HEK293T (cell line): ENCODE results near the gene HSPA1A.

Experiments used
- CTCF ChIA-PET: fragments of 350-600 bp; formaldehyde crosslinking; extraction: SDS; loops from one replicate; lab custom pipeline; 2021; ENCODE audit warnings: antibody characterized with exemption, inconsistent platforms; lab: Yijun Ruan, JAX
- POLR2A ChIA-PET: fragments of 350-600 bp; formaldehyde crosslinking; extraction: SDS; loops from one replicate; lab custom pipeline; 2020; ENCODE audit warnings: antibody characterized with exemption, inconsistent platforms; lab: Yijun Ruan, JAX
- DNase-seq: peaks from one replicate; pipeline ENCODE4 v3.0.0; 2012; ENCODE audit warnings: mixed read lengths; ENCODE audit errors: extremely low spot score
- ARNT ChIP-seq: fragments of 450-650 bp; IDR thresholded peaks from 2 replicates; pipeline ENCODE4 v1.6.1; 2017; ENCODE audit warnings: mild to moderate bottlenecking
- BHLHE40 ChIP-seq: fragments of 450-650 bp; IDR thresholded peaks from 2 replicates; pipeline ENCODE4 v1.6.1; 2016; ENCODE audit warnings: mild to moderate bottlenecking, moderate library complexity, borderline replicate concordance
- CTBP1 ChIP-seq: fragments of 450-650 bp; IDR thresholded peaks from 2 replicates; pipeline ENCODE4 v1.6.1; 2016; ENCODE audit warnings: borderline replicate concordance
- ELF4 ChIP-seq: fragments of 450-650 bp; IDR thresholded peaks from 2 replicates; pipeline ENCODE4 v1.6.1; 2017; ENCODE audit warnings: antibody characterized with exemption
- FOXA1 ChIP-seq: fragments of 450-650 bp; IDR thresholded peaks from 2 replicates; pipeline ENCODE4 v1.6.1; 2016; ENCODE audit warnings: mild to moderate bottlenecking
- FOXK2 ChIP-seq: fragments of 450-650 bp; IDR thresholded peaks from 2 replicates; pipeline ENCODE4 v1.6.1; 2016; ENCODE audit warnings: mild to moderate bottlenecking
- FOXM1 ChIP-seq: fragments of 450-650 bp; IDR thresholded peaks from 2 replicates; pipeline ENCODE4 v1.6.1; 2017; ENCODE audit warnings: mild to moderate bottlenecking, borderline replicate concordance
- HDGF ChIP-seq: fragments of 450-650 bp; IDR thresholded peaks from 2 replicates; pipeline ENCODE4 v1.6.1; 2017; ENCODE audit warnings: antibody characterized with exemption, borderline replicate concordance
- L3MBTL2 ChIP-seq: fragments of 450-650 bp; conservative IDR thresholded peaks from 2 replicates; pipeline ENCODE4 v1.6.1; 2016; ENCODE audit warnings: mild to moderate bottlenecking
- LEF1 ChIP-seq: fragments of 450-650 bp; IDR thresholded peaks from 2 replicates; pipeline ENCODE4 v1.6.1; 2017; ENCODE audit warnings: mild to moderate bottlenecking, borderline replicate concordance
- NFRKB ChIP-seq: fragments of 450-650 bp; IDR thresholded peaks from 2 replicates; pipeline ENCODE4 v1.6.1; 2016; ENCODE audit warnings: mild to moderate bottlenecking, moderate library complexity
- PKNOX1 ChIP-seq: fragments of 450-650 bp; IDR thresholded peaks from 2 replicates; pipeline ENCODE4 v1.6.1; 2016
- SP1 ChIP-seq: fragments of 450-650 bp; IDR thresholded peaks from 2 replicates; pipeline ENCODE4 v1.6.1; 2017
- SUZ12 ChIP-seq: fragments of 450-650 bp; IDR thresholded peaks from 2 replicates; pipeline ENCODE4 v1.6.1; 2016; ENCODE audit warnings: mild to moderate bottlenecking
- TARDBP ChIP-seq: fragments of 450-650 bp; IDR thresholded peaks from 2 replicates; pipeline ENCODE4 v1.6.1; 2016
- ZNF384 ChIP-seq: fragments of 450-650 bp; IDR thresholded peaks from 2 replicates; pipeline ENCODE4 v1.6.1; 2016

HSPA1A gene

GRCh38 chr6:31826793-31827285, 11.5 kb downstream of the HSPA1A start:
- TF ChIP-seq ARNT, result no peak
- no peak for TF ChIP-seq ZNF384
- TF ChIP-seq HDGF, result no peak
- ChIA-PET CTCF (interaction anchor here (0.5 to 1.3 kb wide), 3 partner anchors 10 to 97 kb away, joined by 3 to 5 read pairs (median 4); partner anchors contain the start of gene LSM2), POLR2A (interaction anchor here (0.6 to 2.4 kb wide), 49 partner anchors 8 to 1443 kb away, joined by 3 to 104 read pairs (median 5); partner anchors contain the start of genes ABHD16A, BAG6, CLIC1 and DDX39B)
- no peak for DNase-seq

DNA sequence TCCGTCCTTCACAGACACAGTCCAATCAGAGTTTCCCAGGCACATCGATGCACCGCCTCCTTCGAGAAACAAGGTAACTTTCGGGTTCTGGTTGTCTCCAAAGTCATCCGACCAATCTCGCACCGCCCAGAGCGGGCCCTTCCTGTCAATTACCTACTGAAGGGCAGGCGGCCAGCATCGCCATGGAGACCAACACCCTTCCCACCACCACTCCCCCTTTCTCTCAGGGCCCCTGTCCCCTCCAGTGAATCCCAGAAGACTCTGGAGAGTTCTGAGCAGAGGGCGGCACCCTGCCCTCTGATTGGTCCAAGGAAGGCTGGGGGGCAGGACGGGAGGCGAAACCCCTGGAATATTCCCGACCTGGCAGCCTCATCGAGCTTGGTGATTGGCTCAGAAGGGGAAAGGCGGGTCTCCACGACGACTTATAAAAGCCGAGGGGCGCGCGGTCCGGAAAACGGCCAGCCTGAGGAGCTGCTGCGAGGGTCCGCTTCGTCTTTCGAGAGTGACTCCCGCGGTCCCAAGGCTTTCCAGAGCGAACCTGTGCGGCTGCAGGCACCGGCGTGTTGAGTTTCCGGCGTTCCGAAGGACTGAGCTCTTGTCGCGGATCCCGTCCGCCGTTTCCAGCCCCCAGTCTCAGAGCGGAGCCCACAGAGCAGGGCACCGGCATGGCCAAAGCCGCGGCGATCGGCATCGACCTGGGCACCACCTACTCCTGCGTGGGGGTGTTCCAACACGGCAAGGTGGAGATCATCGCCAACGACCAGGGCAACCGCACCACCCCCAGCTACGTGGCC, 12.1 kb downstream of the HSPA1A start, which contains the start of gene HSPA1B:
HSPA1B (plus strand) TSS at position 453 of the 794 bp plus-strand sequence; CDS start at position 666, 213 bp downstream.
- POLR2A ChIA-PET, result interaction anchor here (0.6 to 2.4 kb wide), 47 partner anchors 9 to 1442 kb away, joined by 3 to 104 read pairs (median 4); partner anchors contain the start of genes ABHD16A, BAG6, CLIC1 and DDX39B
- peak; percentile 89 for DNase-seq
- CTCF ChIA-PET, result interaction anchor here (1.3 kb wide), 2 partner anchors 21 to 97 kb away, joined by 4 to 5 read pairs; partner anchors contain the start of gene LSM2
- no peak for TF ChIP-seq NFRKB
- TF ChIP-seq FOXM1, result no peak
- no peak for TF ChIP-seq FOXK2
- no peak for TF ChIP-seq SP1
- no peak for TF ChIP-seq SUZ12
- peak; percentile 99 for TF ChIP-seq PKNOX1
- no peak for TF ChIP-seq FOXA1
- peak; percentile 91 for TF ChIP-seq ELF4
- no peak for TF ChIP-seq L3MBTL2
- TF ChIP-seq CTBP1, result no peak
- peak; percentile 86; the same call in 1 of the 2 replicates for TF ChIP-seq HDGF
- no peak for TF ChIP-seq LEF1

- TF ChIP-seq FOXM1 (no peak), L3MBTL2 (no peak), PKNOX1 (no peak), FOXA1 (no peak), ZNF384 (peak; percentile 99), ELF4 (no peak), SP1 (no peak), LEF1 (no peak)
- no peak for DNase-seq
- POLR2A ChIA-PET, result interaction anchor here (0.7 to 7.2 kb wide), 11 partner anchors 10 to 177 kb away, joined by 3 to 65 read pairs (median 10); partner anchors contain the start of genes BAG6, DDAH2, HSPA1A and HSPA1L
- CTCF ChIA-PET, result interaction anchor here (0.6 to 2.0 kb wide), 10 partner anchors 10 to 306 kb away, joined by 3 to 7 read pairs (median 4); partner anchors contain the start of genes ABHD16A, LSM2 and VARS1
Measured at GRCh38 chr6:31829633-31830283, 14.4 kb downstream of the HSPA1A start.

- ChIA-PET CTCF (interaction anchor here (0.7 to 2.0 kb wide), 9 partner anchors 12 to 144 kb away, joined by 3 to 7 read pairs (median 4); partner anchors contain the start of genes LSM2 and VARS1), POLR2A (interaction anchor here (1.0 to 7.2 kb wide), 11 partner anchors 11 to 283 kb away, joined by 3 to 65 read pairs (median 10); partner anchors contain the start of genes BAG6, DDAH2, HSPA1A and HSPA1L)
- no peak for TF ChIP-seq ARNT
- TF ChIP-seq FOXK2, result no peak
- no peak for TF ChIP-seq BHLHE40
- TF ChIP-seq SP1, result no peak
- TF ChIP-seq PKNOX1, result no peak
- no peak for TF ChIP-seq TARDBP
- TF ChIP-seq LEF1, result no peak
- no peak for TF ChIP-seq SUZ12
- TF ChIP-seq ZNF384, result no peak
- TF ChIP-seq HDGF, result no peak
- TF ChIP-seq ELF4, result no peak
- no peak for TF ChIP-seq FOXA1
- TF ChIP-seq L3MBTL2, result no peak
- TF ChIP-seq CTBP1, result no peak
- TF ChIP-seq NFRKB, result no peak
- no peak for DNase-seq
Measured at GRCh38 chr6:31830886-31831335, 15.6 kb downstream of the HSPA1A start.

- POLR2A ChIA-PET, result interaction anchor here (0.9 to 7.2 kb wide), 12 partner anchors 12 to 1140 kb away, joined by 3 to 65 read pairs (median 8); partner anchors contain the start of genes BAG6, DDAH2, HSPA1A and HSPA1L
- TF ChIP-seq PKNOX1, result peak; percentile 36; the same call in 1 of the 2 replicates
- no peak for TF ChIP-seq FOXK2
- no peak; the same call in 1 of the 2 replicates for TF ChIP-seq CTBP1
- TF ChIP-seq HDGF, result no peak
- TF ChIP-seq TARDBP, result no peak
- peak; percentile 85 for TF ChIP-seq ZNF384
- no peak for TF ChIP-seq BHLHE40
- TF ChIP-seq SUZ12, result no peak
- no peak for TF ChIP-seq FOXA1
- TF ChIP-seq FOXM1, result no peak
- DNase-seq, result no peak
- CTCF ChIA-PET, result interaction anchor here (0.6 to 2.0 kb wide), 6 partner anchors 12 to 145 kb away, joined by 3 to 7 read pairs (median 4); partner anchors contain the start of gene VARS1
Measured at GRCh38 chr6:31831350-31832215, 16.2 kb downstream of the HSPA1A start.
